ENCODE results near the gene DPY30.

- TF ChIP-seq, protein P1, sequence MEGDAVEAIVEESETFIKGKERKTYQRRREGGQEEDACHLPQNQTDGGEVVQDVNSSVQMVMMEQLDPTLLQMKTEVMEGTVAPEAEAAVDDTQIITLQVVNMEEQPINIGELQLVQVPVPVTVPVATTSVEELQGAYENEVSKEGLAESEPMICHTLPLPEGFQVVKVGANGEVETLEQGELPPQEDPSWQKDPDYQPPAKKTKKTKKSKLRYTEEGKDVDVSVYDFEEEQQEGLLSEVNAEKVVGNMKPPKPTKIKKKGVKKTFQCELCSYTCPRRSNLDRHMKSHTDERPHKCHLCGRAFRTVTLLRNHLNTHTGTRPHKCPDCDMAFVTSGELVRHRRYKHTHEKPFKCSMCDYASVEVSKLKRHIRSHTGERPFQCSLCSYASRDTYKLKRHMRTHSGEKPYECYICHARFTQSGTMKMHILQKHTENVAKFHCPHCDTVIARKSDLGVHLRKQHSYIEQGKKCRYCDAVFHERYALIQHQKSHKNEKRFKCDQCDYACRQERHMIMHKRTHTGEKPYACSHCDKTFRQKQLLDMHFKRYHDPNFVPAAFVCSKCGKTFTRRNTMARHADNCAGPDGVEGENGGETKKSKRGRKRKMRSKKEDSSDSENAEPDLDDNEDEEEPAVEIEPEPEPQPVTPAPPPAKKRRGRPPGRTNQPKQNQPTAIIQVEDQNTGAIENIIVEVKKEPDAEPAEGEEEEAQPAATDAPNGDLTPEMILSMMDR (IDR thresholded peaks at IDR 0.05): no peak
- no peak for TF ChIP-seq POLR2A (IDR thresholded peaks at IDR 0.05)
Measured at GRCh38 chr2:32002406-32002805, 37.2 kb downstream of the DPY30 start.

Data from right lobe of liver (tissue), 4 donors.